ENCODE measurements around the gene SYNCRIP. TPM values are rescaled to one million over a fixed set of nuclear protein-coding genes. Genes with fewer than 3 reads are reported as not detected.

SYNCRIP gene
- total RNA-seq, 1 experiment from 2014 or later, result 199 TPM

GRCh38 chr6:85677234-85677956 lies 34.7 kb upstream of the SYNCRIP start:
- Mint-ChIP-seq H3K36me3 (ENCODE audit: insufficient read depth in 1 of 3, low read depth in 3 of 3) (peaks cover 46 to 56% (median 55%) of the 10 kb centered on the region in 3 experiments), H3K4me3 (peak overlapping the region; percentile 99 to 100), H3K27ac (peak overlapping the region; percentile 99 to 100 (median 100); a peak in 5 of 7 replicates), H3K27me3 (ENCODE audit: low read depth) (peaks cover 5% of the 10 kb centered on the region; the same call in 1 of the 2 replicates), H3K4me1 (peaks cover 41 to 42% of the 10 kb centered on the region in 2 experiments), H3K9me3 (peaks cover 11 to 12% of the 10 kb centered on the region in 2 experiments; a peak in 4 of 5 replicates)
- H3K4me2 ChIP-seq (ENCODE audit: insufficient read depth, insufficient read length, low read length), result peak overlapping the region; percentile 93
- no peak overlapping the region for H2AK5ac ChIP-seq (ENCODE audit: insufficient read length, low read length)
- H3K56ac ChIP-seq (ENCODE audit: insufficient read length, low read depth, low read length), result peak overlapping the region; percentile 45
- H3K4ac ChIP-seq (ENCODE audit: low read depth, low read length), result no peak overlapping the region
- peak overlapping the region; percentile 27 for H3K27ac ChIP-seq (ENCODE audit: insufficient read length, low read depth, low read length)
- H4K8ac ChIP-seq (replicated peaks; ENCODE audit: insufficient read length, low read depth, low read length), result no peak overlapping the region
- no peak overlapping the region for H3T11ph ChIP-seq (ENCODE audit: low read length)
- peaks cover 9% of the 10 kb centered on the region for H3K23me2 ChIP-seq (ENCODE audit: insufficient read length, low read depth, low read length, poor library complexity, severe bottlenecking)
- peak; percentile 26; the same call in 1 of the 3 replicates for TF ChIP-seq CTCF (conservative IDR thresholded peaks at IDR 0.05)
- whole genome bisulfite sequencing (ENCODE audit: extremely low coverage, insufficient read length, low lambda C conversion rate), result no CpG with 5 or more reads among the region's 12 CpGs
- H3K9ac ChIP-seq (ENCODE audit: extremely low read depth, insufficient read length, low read length), result peak overlapping the region; percentile 96
- H2BK20ac ChIP-seq (ENCODE audit: low read depth, low read length, poor library complexity, severe bottlenecking), result no peak overlapping the region
- no peak overlapping the region for H2BK12ac ChIP-seq (ENCODE audit: insufficient read length, low read depth, low read length)
- no peak overlapping the region for H3K18ac ChIP-seq (ENCODE audit: insufficient read length, low read depth, low read length)
- H2BK120ac ChIP-seq (ENCODE audit: low read depth, low read length, poor library complexity, severe bottlenecking), result no peak overlapping the region
- no peaks in the 10 kb centered on the region for H3K4me1 ChIP-seq (ENCODE audit: insufficient read depth, low read length)
- H4K91ac ChIP-seq (ENCODE audit: insufficient read length, low read depth, low read length), result no peak overlapping the region
- no peak for DNase-seq
- no peak overlapping the region for H3K23ac ChIP-seq (ENCODE audit: insufficient read length, low read depth, low read length)
- peaks cover 27% of the 10 kb centered on the region; the same call in 1 of the 2 replicates for H3K79me2 ChIP-seq (ENCODE audit: insufficient read depth, low read length)
- peaks cover 3% of the 10 kb centered on the region for H4K20me1 ChIP-seq (ENCODE audit: control insufficient read depth, insufficient read depth, insufficient read length)
- H4K5ac ChIP-seq (ENCODE audit: insufficient read length, low read depth, low read length), result no peak overlapping the region
- H2AFZ ChIP-seq (ENCODE audit: low read length), result no peak overlapping the region
- no peaks in the 10 kb centered on the region for H3K9me3 ChIP-seq (ENCODE audit: control insufficient read depth, low read depth, low read length)
- H3K27me3 ChIP-seq (ENCODE audit: insufficient read depth, low read length), result no peaks in the 10 kb centered on the region
- H2BK5ac ChIP-seq (ENCODE audit: insufficient read length, low read length), result no peak overlapping the region
- no peak overlapping the region for H2BK15ac ChIP-seq (ENCODE audit: low read depth, low read length)
- H3K79me1 ChIP-seq (ENCODE audit: insufficient read depth, low read depth, low read length, poor library complexity, severe bottlenecking), result no peaks in the 10 kb centered on the region
- no peak overlapping the region for H3K14ac ChIP-seq (ENCODE audit: insufficient read depth, low read length)

Measured in H9 (cell line).